ENCODE measurements around the gene MAP3K7CL. TPM values are rescaled to one million over a fixed set of nuclear protein-coding genes. Genes with fewer than 3 reads are reported as not detected.
"Not testable (repeated sequence)": the region's sequence is repeated elsewhere in the genome, so short reads cannot be mapped to it uniquely, and the experiment has no call there.

MAP3K7CL gene
- total RNA-seq, 6 experiments from 2014 or later, result 2.0 to 3.5 (median 2.8) TPM

GRCh38 chr21:29164323-29164942 is 34.0 kb downstream of the MAP3K7CL start:
- intact Hi-C loops (cut with DNase I), result loop anchor here in 1 of 2 donors (10.0 kb wide), 1 partner anchor 210 kb away; no protein-coding TSS in a partner anchor
- Histone ChIP-seq H3K27ac (peak overlapping the region in 1 of 3 donors; percentile 9), H3K36me3 (no peaks in the 10 kb centered on the region), H3K9me3 (no peaks in the 10 kb centered on the region), H3K4me3 (peak overlapping the region in 1 of 3 donors; percentile 0), H3K4me1 (peaks cover 0 to 27% (median 3%) of the 10 kb centered on the region in 4 donors), H3K27me3 (no peaks in the 10 kb centered on the region)
- ATAC-seq (peak; percentile 77 to 90 (median 78)), DNase-seq (no peak)
- TF ChIP-seq POLR2A (IDR thresholded peaks at IDR 0.05) (no peak), CTCF (IDR thresholded peaks at IDR 0.05) (peak; percentile 65 to 82 (median 73))
- WGBS (ENCODE audit: insufficient coverage, low coverage, low lambda C conversion rate, missing lambda C conversion rate), result 17% methylated on average over 8 of the region's 8 CpGs

GRCh38 chr21:29166323-29166722 is 35.9 kb downstream of the MAP3K7CL start:
- DNase-seq, result no peak
- WGBS (ENCODE audit: insufficient coverage, low coverage, low lambda C conversion rate, missing lambda C conversion rate), result 15% methylated on average over 3 of the region's 3 CpGs
- ATAC-seq, result peak; percentile 50 to 84 (median 60)
- no peak overlapping the region for H3K4me3 ChIP-seq
- H3K27me3 ChIP-seq, result no peaks in the 10 kb centered on the region
- TF ChIP-seq POLR2A (IDR thresholded peaks at IDR 0.05) (no peak), CTCF (IDR thresholded peaks at IDR 0.05) (no peak)
- H3K27ac ChIP-seq, result peak overlapping the region in 1 of 3 donors; percentile 55
- intact Hi-C loops (cut with DNase I), result loop anchor here in 1 of 2 donors (10.0 kb wide), 1 partner anchor 208 kb away; no protein-coding TSS in a partner anchor
- H3K4me1 ChIP-seq, result peaks cover 0 to 31% (median 7%) of the 10 kb centered on the region in 4 donors
- H3K9me3 ChIP-seq, result no peaks in the 10 kb centered on the region
- no peaks in the 10 kb centered on the region for H3K36me3 ChIP-seq

GRCh38 chr21:29166853-29167252 is 36.4 kb downstream of the MAP3K7CL start:
- H3K4me1 ChIP-seq, result peaks cover 0 to 36% (median 7%) of the 10 kb centered on the region in 4 donors
- H3K36me3 ChIP-seq, result no peaks in the 10 kb centered on the region
- H3K9me3 ChIP-seq, result no peaks in the 10 kb centered on the region
- no peak overlapping the region for H3K4me3 ChIP-seq
- DNase-seq, result no peak
- TF ChIP-seq CTCF (IDR thresholded peaks at IDR 0.05), result no peak
- TF ChIP-seq POLR2A (IDR thresholded peaks at IDR 0.05), result no peak
- H3K27me3 ChIP-seq, result no peaks in the 10 kb centered on the region
- H3K27ac ChIP-seq, result peak overlapping the region in 1 of 3 donors; percentile 55
- intact Hi-C loops (cut with DNase I), result loop anchor here in 1 of 2 donors (10.0 kb wide), 1 partner anchor 208 kb away; no protein-coding TSS in a partner anchor
- WGBS (ENCODE audit: insufficient coverage, low coverage, low lambda C conversion rate, missing lambda C conversion rate), result 7% methylated on average over 1 of the region's 1 CpG
- peak; percentile 39 to 68 (median 52) for ATAC-seq

GRCh38 chr21:29167481-29167880 is 37.0 kb downstream of the MAP3K7CL start:
- H3K4me1 ChIP-seq, result peaks cover 0 to 43% (median 7%) of the 10 kb centered on the region in 4 donors
- not testable (repeated sequence) for H3K27me3 ChIP-seq, H3K27ac ChIP-seq, H3K36me3 ChIP-seq, H3K4me3 ChIP-seq, ATAC-seq, DNase-seq, H3K9me3 ChIP-seq
- WGBS (ENCODE audit: insufficient coverage, low coverage, low lambda C conversion rate, missing lambda C conversion rate), result 82% methylated on average over 8 of the region's 8 CpGs
- intact Hi-C loops (cut with DNase I), result loop anchor here in 1 of 2 donors (10.0 kb wide), 1 partner anchor 207 kb away; no protein-coding TSS in a partner anchor

GRCh38 chr21:29168891-29169315 is 38.5 kb downstream of the MAP3K7CL start:
- WGBS (ENCODE audit: insufficient coverage, low coverage, low lambda C conversion rate, missing lambda C conversion rate), result 60% methylated on average over 3 of the region's 3 CpGs
- TF ChIP-seq CTCF (IDR thresholded peaks at IDR 0.05) (no peak), POLR2A (IDR thresholded peaks at IDR 0.05) (no peak)
- H3K27ac ChIP-seq, result no peak overlapping the region
- DNase-seq (no peak), ATAC-seq (no peak)
- H3K4me1 ChIP-seq, result peaks cover 0 to 52% (median 7%) of the 10 kb centered on the region in 4 donors
- intact Hi-C loops (cut with DNase I), result loop anchor here in 1 of 2 donors (10.0 kb wide), 1 partner anchor 206 kb away; no protein-coding TSS in a partner anchor
- H3K36me3 ChIP-seq, result no peaks in the 10 kb centered on the region
- H3K4me3 ChIP-seq, result no peak overlapping the region
- H3K9me3 ChIP-seq, result no peaks in the 10 kb centered on the region
- no peaks in the 10 kb centered on the region for H3K27me3 ChIP-seq
